Body of pancreas (tissue), 4 donors: Measurements from ENCODE around the gene RB1. TPM values are rescaled to one million over a fixed set of nuclear protein-coding genes. Genes with fewer than 3 reads are reported as not detected.
A peak's percentile ranks its signal among the peaks of the same experiment; 100 is the strongest.

Source experiments
- ATAC-seq: fragments of 150-250 bp; one replicate; pipeline ENCODE4 v1.9.1; 2016
- DNase-seq, 4 donors: peaks; one replicate each; pipeline ENCODE4 v3.0.0-alpha.2; 2019
- H3K27ac ChIP-seq, 4 donors: fragments of 200-600 bp; sonication (generic); 1 replicate in 3 of 4; 2 replicates in 1 of 4; pipeline versions ENCODE4 v1.5.1 to v1.6.1; 2016 to 2019; ENCODE audit warnings: mild to moderate bottlenecking in 1 of 4, mixed read lengths in 1 of 4, moderate library complexity in 1 of 4
- H3K27me3 ChIP-seq, 2 donors: fragments of 200-600 bp; sonication (generic); one replicate each; pipeline ENCODE4 v1.6.0; 2016; ENCODE audit warnings: mild to moderate bottlenecking in 1 of 2
- H3K36me3 ChIP-seq, 2 donors: fragments of 200-600 bp; sonication (generic); replicated peaks in 1 of 2; 2 replicates each; pipeline ENCODE4 v1.5.1; 2016; ENCODE audit warnings: low read depth in 2 of 2; ENCODE audit not compliant: insufficient read depth in 1 of 2
- H3K4me1 ChIP-seq: fragments of 200-600 bp; sonication (generic); one replicate; pipeline ENCODE4 v1.6.0; 2016
- H3K4me3 ChIP-seq, 2 donors: fragments of 200-600 bp; sonication (generic); 1 replicate in 1 of 2; 2 replicates in 1 of 2; pipeline ENCODE4 v1.5.1; 2016 to 2019
- H3K9me3 ChIP-seq, 3 donors: fragments of 200-600 bp; sonication (generic); 1 replicate in 2 of 3; 2 replicates in 1 of 3; pipeline ENCODE4 v1.5.1; 2016
- POLR2A ChIP-seq, 3 donors: fragments of 450-650 bp; IDR thresholded peaks; one replicate each; pipeline ENCODE4 v1.6.1; 2016; ENCODE audit warnings: antibody characterized with exemption in 3 of 3, mild to moderate bottlenecking in 2 of 3
- WGBS, 2 donors: methylation state at CpG; one replicate each; pipeline ENCODE4 v1.1.5; 2017; 5-methylcytosine and 5-hydroxymethylcytosine counted together
- intact Hi-C: fragments of 100-400 bp; cut with DNase I; formaldehyde crosslinking; loops from one replicate; pipeline ENCODE4 v1.15.1; 2023
- total RNA-seq, 2 donors: library from RNA; depleted of rRNA; stranded (reverse); fragments of >200 nt; gene quantifications; one replicate each; pipeline ENCODE4 v1.1.0, GENCODE V29; 2016
- TF ChIP-seq, protein P1 (sequence below), 7 experiments: fragments of 450-650 bp in 4 of 7; fragments of 200-600 bp in 3 of 7; sonication (generic) in 3 of 7; IDR thresholded peaks; one replicate each; pipeline ENCODE4 v1.5.1; 2016 to 2019; ENCODE audit warnings: antibody characterized with exemption in 7 of 7

Gene RB1
- total RNA-seq, 2 donors from 2014 or later: 20.5 to 28.0 TPM

GRCh38 chr13:48258002-48258401 lies 45.5 kb upstream of the RB1 start:
- ATAC-seq: peak; percentile 83
- DNase-seq: no peak
- H3K4me1 ChIP-seq: peaks cover 36% of the 10 kb centered on the region
- H3K36me3 ChIP-seq: peaks cover 8 to 23% of the 10 kb centered on the region in 2 donors
- intact Hi-C loops: no loop called here
- H3K4me3 ChIP-seq: no peak overlapping the region
- TF ChIP-seq, protein P1, sequence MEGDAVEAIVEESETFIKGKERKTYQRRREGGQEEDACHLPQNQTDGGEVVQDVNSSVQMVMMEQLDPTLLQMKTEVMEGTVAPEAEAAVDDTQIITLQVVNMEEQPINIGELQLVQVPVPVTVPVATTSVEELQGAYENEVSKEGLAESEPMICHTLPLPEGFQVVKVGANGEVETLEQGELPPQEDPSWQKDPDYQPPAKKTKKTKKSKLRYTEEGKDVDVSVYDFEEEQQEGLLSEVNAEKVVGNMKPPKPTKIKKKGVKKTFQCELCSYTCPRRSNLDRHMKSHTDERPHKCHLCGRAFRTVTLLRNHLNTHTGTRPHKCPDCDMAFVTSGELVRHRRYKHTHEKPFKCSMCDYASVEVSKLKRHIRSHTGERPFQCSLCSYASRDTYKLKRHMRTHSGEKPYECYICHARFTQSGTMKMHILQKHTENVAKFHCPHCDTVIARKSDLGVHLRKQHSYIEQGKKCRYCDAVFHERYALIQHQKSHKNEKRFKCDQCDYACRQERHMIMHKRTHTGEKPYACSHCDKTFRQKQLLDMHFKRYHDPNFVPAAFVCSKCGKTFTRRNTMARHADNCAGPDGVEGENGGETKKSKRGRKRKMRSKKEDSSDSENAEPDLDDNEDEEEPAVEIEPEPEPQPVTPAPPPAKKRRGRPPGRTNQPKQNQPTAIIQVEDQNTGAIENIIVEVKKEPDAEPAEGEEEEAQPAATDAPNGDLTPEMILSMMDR (IDR thresholded peaks at IDR 0.05): no peak
- no peak for TF ChIP-seq POLR2A (IDR thresholded peaks at IDR 0.05)
- no peaks in the 10 kb centered on the region for H3K27me3 ChIP-seq
- H3K27ac ChIP-seq: peak overlapping the region in 3 of 4 donors; percentile 39 to 75 (median 68)
- H3K9me3 ChIP-seq: no peaks in the 10 kb centered on the region

- intact Hi-C loops: no loop called here
- TF ChIP-seq, protein P1 (IDR thresholded peaks at IDR 0.05): no peak
- no peak for TF ChIP-seq POLR2A (IDR thresholded peaks at IDR 0.05)
- H3K9me3 ChIP-seq: no peaks in the 10 kb centered on the region
- 59 to 88% methylated on average over 3 of the region's 3 CpGs for WGBS, 2 donors
- peaks cover 38% of the 10 kb centered on the region for H3K4me1 ChIP-seq
- no peak overlapping the region for H3K4me3 ChIP-seq
- peaks cover 12 to 26% of the 10 kb centered on the region in 2 donors for H3K36me3 ChIP-seq
- no peaks in the 10 kb centered on the region for H3K27me3 ChIP-seq
- ATAC-seq: no peak
- DNase-seq: no peak
- peak overlapping the region in 3 of 4 donors; percentile 39 to 75 (median 68) for H3K27ac ChIP-seq
These were observed 45.1 kb upstream of the RB1 start for GRCh38 chr13:48258430-48258829.

DNA sequence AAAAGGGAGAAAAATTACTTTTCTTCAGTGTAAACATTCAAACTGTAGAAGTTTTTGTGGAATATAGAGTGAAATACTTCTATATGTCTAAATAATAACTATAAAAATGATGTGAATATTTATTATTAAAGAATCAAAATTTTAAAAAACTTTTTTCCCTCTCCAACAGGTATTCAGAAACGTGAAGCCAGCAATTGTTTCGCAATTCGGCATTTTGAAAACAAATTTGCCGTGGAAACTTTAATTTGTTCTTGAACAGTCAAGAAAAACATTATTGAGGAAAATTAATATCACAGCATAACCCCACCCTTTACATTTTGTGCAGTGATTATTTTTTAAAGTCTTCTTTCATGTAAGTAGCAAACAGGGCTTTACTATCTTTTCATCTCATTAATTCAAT lies 42.6 kb upstream of the RB1 start:
- no peak overlapping the region for H3K27ac ChIP-seq

DNA sequence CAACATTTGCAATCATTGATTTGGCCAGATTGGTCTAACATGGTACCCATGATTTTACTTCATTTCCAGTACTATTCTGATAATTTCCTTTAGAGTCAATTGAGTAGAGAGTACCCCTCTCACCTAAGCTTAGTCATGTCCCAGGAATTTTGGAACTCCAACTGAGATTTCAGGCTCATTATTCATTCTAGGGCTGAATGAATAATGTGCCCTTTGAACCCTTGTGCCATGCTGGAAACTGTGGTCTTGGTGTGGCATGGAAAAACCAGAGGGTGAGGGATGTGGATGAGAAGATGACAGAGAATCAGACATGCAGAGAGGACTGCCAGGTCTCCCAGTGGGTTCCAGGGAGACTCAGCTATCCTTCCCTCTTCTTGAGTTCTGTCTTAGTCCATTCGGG lies 40.4 kb upstream of the RB1 start:
- 93 to 95% methylated on average over 1 of the region's 1 CpG for WGBS, 2 donors
- H3K27ac ChIP-seq: no peak overlapping the region
- no peaks in the 10 kb centered on the region for H3K9me3 ChIP-seq
- no peaks in the 10 kb centered on the region for H3K27me3 ChIP-seq
- peaks cover 11 to 22% of the 10 kb centered on the region in 2 donors for H3K36me3 ChIP-seq
- DNase-seq (no peak), ATAC-seq (no peak)
- H3K4me1 ChIP-seq: peaks cover 17% of the 10 kb centered on the region
- H3K4me3 ChIP-seq: no peak overlapping the region
- intact Hi-C loops: no loop called here
- no peak for TF ChIP-seq POLR2A (IDR thresholded peaks at IDR 0.05)
- TF ChIP-seq, protein P1 (IDR thresholded peaks at IDR 0.05): no peak

More for the DNA sequence above, 42.6 kb upstream of the RB1 start:
- Histone ChIP-seq H3K9me3 (no peaks in the 10 kb centered on the region), H3K4me1 (peaks cover 30% of the 10 kb centered on the region), H3K27me3 (no peaks in the 10 kb centered on the region), H3K4me3 (no peak overlapping the region), H3K36me3 (peaks cover 11 to 22% of the 10 kb centered on the region in 2 donors)
- no peak for ATAC-seq
- no peak for DNase-seq
- intact Hi-C loops: no loop called here
- TF ChIP-seq POLR2A (IDR thresholded peaks at IDR 0.05): no peak
- TF ChIP-seq, protein P1 (IDR thresholded peaks at IDR 0.05): no peak
- 73 to 77% methylated on average over 4 of the region's 4 CpGs for WGBS, 2 donors

- peaks cover 11% of the 10 kb centered on the region for H3K4me1 ChIP-seq
- no peaks in the 10 kb centered on the region for H3K27me3 ChIP-seq
- no peak overlapping the region for H3K4me3 ChIP-seq
- H3K36me3 ChIP-seq: peaks cover 11 to 22% of the 10 kb centered on the region in 2 donors
- DNase-seq (no peak), ATAC-seq (no peak)
- intact Hi-C loops: no loop called here
- H3K9me3 ChIP-seq: no peaks in the 10 kb centered on the region
- WGBS, 2 donors: 94 to 95% methylated on average over 2 of the region's 2 CpGs
- no peak overlapping the region for H3K27ac ChIP-seq
- no peak for TF ChIP-seq POLR2A (IDR thresholded peaks at IDR 0.05)
- TF ChIP-seq, protein P1 (IDR thresholded peaks at IDR 0.05): no peak
These were observed 39.5 kb upstream of the RB1 start for GRCh38 chr13:48264058-48264457.
